H1 (cell line): ENCODE measurements around the gene ZNF74. TPM values are rescaled to one million over a fixed set of nuclear protein-coding genes. Genes with fewer than 3 reads are reported as not detected.

Experiments used
- CTCF ChIA-PET: fragments of 300-600 bp; sonication (Branson Sonifier 250); formaldehyde crosslinking; loops from one replicate; lab custom pipeline; 2021; ENCODE audit not compliant: partially characterized antibody; lab: Charles Lee
- POLR2A ChIA-PET: fragments of 300-600 bp; sonication (Branson Sonifier 250); formaldehyde crosslinking; loops from one replicate; lab custom pipeline; 2021; ENCODE audit warnings: inconsistent platforms; ENCODE audit not compliant: partially characterized antibody; lab: Charles Lee
- DNase-seq, 2 experiments: peaks; one replicate each; pipeline versions ENCODE4 v3.0.0 to v3.0.0-alpha.2; 2010 to 2022; ENCODE audit warnings: low spot score in 2 of 2, low read depth in 1 of 2, mixed read lengths in 1 of 2
- FAIRE-seq: peaks from 2 replicates; lab custom pipeline; 2011; peaks lifted over from hg19 to GRCh38; lab: Jason Lieb, UNC
- H2AFZ ChIP-seq: 2 replicates; pipeline ENCODE4 v1.8.1; 2012; ENCODE audit warnings: low read length, inconsistent platforms
- H2AK5ac ChIP-seq: 2 replicates; pipeline ENCODE4 v1.6.1; 2013; ENCODE audit warnings: low read depth, low read length
- H2BK120ac ChIP-seq: replicated peaks from 2 replicates; pipeline ENCODE3; 2013; ENCODE audit warnings: low read depth, low read length, inconsistent platforms
- H2BK12ac ChIP-seq: 2 replicates; pipeline ENCODE4 v1.6.1; 2013; ENCODE audit warnings: low read depth, low read length
- H2BK15ac ChIP-seq: 2 replicates; pipeline ENCODE4 v1.6.1; 2013; ENCODE audit warnings: low read length
- H2BK20ac ChIP-seq: 2 replicates; pipeline ENCODE4 v1.6.1; 2013; ENCODE audit warnings: low read length
- H2BK5ac ChIP-seq: 2 replicates; pipeline ENCODE4 v1.6.1; 2013; ENCODE audit warnings: low read depth, low read length
- H3K14ac ChIP-seq: 2 replicates; pipeline ENCODE4 v1.6.1; 2013; ENCODE audit warnings: inconsistent platforms; ENCODE audit not compliant: insufficient read length
- H3K18ac ChIP-seq: 2 replicates; pipeline ENCODE4 v1.6.1; 2013; ENCODE audit warnings: low read length; ENCODE audit errors: extremely low read depth
- H3K23ac ChIP-seq: 2 replicates; pipeline ENCODE4 v1.6.1; 2013; ENCODE audit warnings: inconsistent platforms; ENCODE audit not compliant: insufficient read length
- H3K23me2 ChIP-seq: 2 replicates; pipeline ENCODE4 v1.6.1; 2013; ENCODE audit warnings: low read depth, low read length
- H3K27ac ChIP-seq: 2 replicates; pipeline ENCODE4 v1.6.1; 2011; ENCODE audit warnings: low read depth, low read length, inconsistent platforms
- H3K27me3 ChIP-seq, 4 experiments: replicated peaks in 1 of 4; 1 replicate in 1 of 4; 2 replicates in 3 of 4; pipeline versions ENCODE4 v1.6.1 to v1.8.1; 2011 to 2013; ENCODE audit warnings: low read length in 3 of 4, mild to moderate bottlenecking in 3 of 4, inconsistent platforms in 2 of 4, mixed read lengths in 2 of 4, moderate library complexity in 1 of 4; ENCODE audit not compliant: control insufficient read depth in 3 of 4, insufficient read depth in 3 of 4; ENCODE audit errors: extremely low read depth in 1 of 4
- H3K36me3 ChIP-seq, 4 experiments: 2 replicates each; pipeline versions ENCODE4 v1.6.1 to v1.8.1; 2011 to 2013; ENCODE audit warnings: mild to moderate bottlenecking in 4 of 4, low read length in 3 of 4, moderate library complexity in 2 of 4, control low read depth in 1 of 4, inconsistent platforms in 1 of 4; ENCODE audit not compliant: insufficient read depth in 4 of 4, control insufficient read depth in 2 of 4
- H3K4ac ChIP-seq: replicated peaks from 2 replicates; pipeline ENCODE3; 2013; ENCODE audit warnings: low read length, low read depth, mixed read lengths, inconsistent platforms; ENCODE audit not compliant: insufficient read length
- H3K4me1 ChIP-seq, 4 experiments: replicated peaks in 1 of 4; 1 replicate in 1 of 4; 2 replicates in 3 of 4; pipeline versions ENCODE4 v1.6.1 to v1.8.1; 2011 to 2013; ENCODE audit warnings: low read length in 3 of 4, inconsistent platforms in 2 of 4, mixed read lengths in 1 of 4; ENCODE audit not compliant: insufficient read depth in 4 of 4, control insufficient read depth in 3 of 4
- H3K4me2 ChIP-seq, 2 experiments: 2 replicates each; pipeline versions ENCODE4 v1.6.1 to v1.8.1; 2011 to 2013; ENCODE audit warnings: low read depth in 2 of 2, low read length in 2 of 2, control low read depth in 1 of 2, inconsistent platforms in 1 of 2, mild to moderate bottlenecking in 1 of 2; ENCODE audit not compliant: insufficient read depth in 1 of 2
- H3K4me3 ChIP-seq, 4 experiments: fragments of 200-600, 300-600 bp in 1 of 4; sonication (generic), shearing (Covaris generic), sonication (Bioruptor Twin) in 1 of 4; 2 replicates each; pipeline versions ENCODE4 v1.5.1 to v1.8.1; 2011 to 2016; ENCODE audit warnings: low read length in 4 of 4, low read depth in 3 of 4, control low read depth in 2 of 4, inconsistent platforms in 2 of 4, mild to moderate bottlenecking in 2 of 4, mixed read lengths in 1 of 4, moderate library complexity in 1 of 4; ENCODE audit not compliant: insufficient read depth in 2 of 4; ENCODE audit errors: extremely low read depth in 1 of 4
- H3K56ac ChIP-seq: replicated peaks from 2 replicates; pipeline ENCODE3; 2013; ENCODE audit warnings: low read depth, mild to moderate bottlenecking, mixed read lengths, low read length, inconsistent platforms; ENCODE audit not compliant: insufficient read length
- H3K79me1 ChIP-seq: 2 replicates; pipeline ENCODE4 v1.6.1; 2013; ENCODE audit warnings: low read depth, low read length, control low read depth
- H3K79me2 ChIP-seq, 2 experiments: 2 replicates each; pipeline versions ENCODE4 v1.6.1 to v1.8.1; 2012 to 2013; ENCODE audit warnings: low read length in 2 of 2, mild to moderate bottlenecking in 2 of 2, inconsistent platforms in 1 of 2; ENCODE audit not compliant: insufficient read depth in 2 of 2, control insufficient read depth in 1 of 2
- H3K9ac ChIP-seq, 4 experiments: replicated peaks in 1 of 4; 1 replicate in 1 of 4; 2 replicates in 3 of 4; pipeline versions ENCODE4 v1.6.1 to v1.8.1; 2011 to 2013; ENCODE audit warnings: low read depth in 3 of 4, low read length in 3 of 4, control low read depth in 2 of 4, mild to moderate bottlenecking in 2 of 4, moderate library complexity in 2 of 4, inconsistent platforms in 1 of 4; ENCODE audit errors: extremely low read depth in 1 of 4
- H3K9me3 ChIP-seq, 2 experiments: 2 replicates each; pipeline versions ENCODE4 v1.6.1 to v1.8.1; 2012 to 2013; ENCODE audit warnings: mild to moderate bottlenecking in 2 of 2, moderate library complexity in 2 of 2, control low read depth in 1 of 2, inconsistent platforms in 1 of 2, low read depth in 1 of 2, low read length in 1 of 2, mixed read lengths in 1 of 2; ENCODE audit not compliant: insufficient read depth in 2 of 2
- H4K20me1 ChIP-seq, 2 experiments: replicated peaks in 1 of 2; 2 replicates each; pipeline versions ENCODE3 to v1.8.1; 2011 to 2013; ENCODE audit warnings: inconsistent platforms in 2 of 2, low read length in 2 of 2, mild to moderate bottlenecking in 1 of 2; ENCODE audit not compliant: insufficient read depth in 2 of 2, control insufficient read depth in 1 of 2
- H4K5ac ChIP-seq: 2 replicates; pipeline ENCODE4 v1.6.1; 2013; ENCODE audit warnings: low read length, low read depth, mixed read lengths, inconsistent platforms; ENCODE audit not compliant: insufficient read length
- H4K8ac ChIP-seq: 2 replicates; pipeline ENCODE4 v1.8.0; 2013; ENCODE audit warnings: mild to moderate bottlenecking, moderate library complexity, low read length, inconsistent platforms; ENCODE audit not compliant: insufficient read depth; ENCODE audit errors: extremely low read depth
- H4K91ac ChIP-seq: replicated peaks from 2 replicates; pipeline ENCODE3; 2013; ENCODE audit warnings: low read length, mixed read lengths, inconsistent platforms; ENCODE audit not compliant: insufficient read length
- ATF2 ChIP-seq: IDR thresholded peaks from 2 replicates; pipeline ENCODE4 v1.6.1; 2012; ENCODE audit warnings: low read length, inconsistent platforms
- CREB1 ChIP-seq: IDR thresholded peaks from 2 replicates; pipeline ENCODE4 v1.6.1; 2012; ENCODE audit warnings: inconsistent platforms
- EP300 ChIP-seq, 2 experiments: IDR thresholded peaks; 1 replicate in 1 of 2; 2 replicates in 1 of 2; pipeline ENCODE4 v1.6.1; 2011 to 2012; ENCODE audit warnings: low read depth in 2 of 2, low read length in 2 of 2, mild to moderate bottlenecking in 2 of 2, borderline replicate concordance in 1 of 2, inconsistent platforms in 1 of 2, moderate library complexity in 1 of 2
- JUND ChIP-seq: IDR thresholded peaks from 2 replicates; pipeline ENCODE4 v1.6.1; 2011; ENCODE audit warnings: mild to moderate bottlenecking, improper control_type of control experiment, low read length
- RAD21 ChIP-seq, 2 experiments: IDR thresholded peaks in 1 of 2; conservative IDR thresholded peaks in 1 of 2; 2 replicates each; pipeline ENCODE4 v1.6.1; 2011; ENCODE audit warnings: low read depth in 2 of 2, low read length in 2 of 2, improper control_type of control experiment in 1 of 2, inconsistent platforms in 1 of 2, mild to moderate bottlenecking in 1 of 2, moderate library complexity in 1 of 2
- RXRA ChIP-seq: IDR thresholded peaks from 2 replicates; pipeline ENCODE4 v1.6.1; 2011; ENCODE audit warnings: low read depth, mild to moderate bottlenecking, low read length, moderate library complexity; ENCODE audit not compliant: insufficient read depth
- SP1 ChIP-seq: IDR thresholded peaks from 2 replicates; pipeline ENCODE4 v1.6.1; 2011; ENCODE audit warnings: low read depth, low read length
- SUZ12 ChIP-seq: fragments of 200-600 bp; sonication (generic); IDR thresholded peaks from 2 replicates; pipeline ENCODE4 v1.6.1; 2012; ENCODE audit warnings: mild to moderate bottlenecking, inconsistent platforms, low read length, moderate library complexity, mixed read lengths
- TAF7 ChIP-seq: optimal IDR thresholded peaks from 2 replicates; pipeline ENCODE3; 2011; ENCODE audit warnings: low read depth, mild to moderate bottlenecking, inconsistent platforms, low read length, moderate library complexity, borderline replicate concordance
- WGBS, 2 experiments: shearing (Covaris generic) in 1 of 2; methylation state at CpG; one replicate each; pipeline versions ENCODE4 v1.1.6 to v1.1.7; 2013 to 2015; ENCODE audit warnings: low lambda C conversion rate in 2 of 2, mixed read lengths in 2 of 2, inconsistent platforms in 1 of 2, low coverage in 1 of 2, missing lambda C conversion rate in 1 of 2; ENCODE audit not compliant: insufficient replicate concordance in 2 of 2, insufficient coverage in 1 of 2, insufficient read length in 1 of 2; ENCODE audit errors: extremely low coverage in 1 of 2, missing lambda C conversion rate in 1 of 2; 5-methylcytosine and 5-hydroxymethylcytosine counted together
- polyA plus RNA-seq, 7 experiments: library from polyadenylated mRNA; depleted of rRNA in 3 of 7; stranded (reverse) in 5 of 7; unstranded in 2 of 7; fragments of >200 nt in 5 of 7; fragments of 200-250 nt in 2 of 7; gene quantifications; 1 replicate in 5 of 7; 2 replicates in 1 of 7; 4 replicates in 1 of 7; pipeline versions ENCODE4 v1.2.1 to v1.2.3, GENCODE V29; 2011 to 2013; ENCODE audit warnings: missing spikeins in 2 of 7, mixed read lengths in 2 of 7
- total RNA-seq: library from RNA; stranded (reverse); fragmentation: NEBNext Ultra II Directional; extraction: Animal tissue kit (Norgen Biotek cat#: 25700); gene quantifications from 2 replicates; pipeline ENCODE4 v1.2.1, GENCODE V29; 2021

Gene ZNF74
- total and polyA plus RNA-seq, 2 of the 8 experiments (the other 6 are each of a cell fraction or from before 2014, with no cell fraction given): 29.7 to 45.7 TPM

GRCh38 chr22:20421507-20421874 lies 27.5 kb downstream of the ZNF74 start:
- CTCF ChIA-PET: interaction anchor here (0.7 to 1.0 kb wide), 3 partner anchors 35 to 103 kb away, joined by 3 to 4 read pairs (median 3); no protein-coding TSS in a partner anchor
- FAIRE-seq (no peak), DNase-seq (no peak)
- no peak overlapping the region for H4K5ac ChIP-seq
- H3K14ac ChIP-seq: no peak overlapping the region
- no peak overlapping the region for H2BK15ac ChIP-seq
- no peak overlapping the region for H2BK120ac ChIP-seq
- H3K9me3 ChIP-seq: no peaks in the 10 kb centered on the region
- no peak overlapping the region for H2AK5ac ChIP-seq
- H2BK12ac ChIP-seq: no peak overlapping the region
- H3K4me2 ChIP-seq: no peak overlapping the region
- WGBS, 2 experiments: 91% methylated on average over 7 of the region's 7 CpGs; no CpG with 5 or more reads in 1 of the 2 experiments
- no peaks in the 10 kb centered on the region for H3K79me2 ChIP-seq
- no peak overlapping the region for H2BK5ac ChIP-seq
- H4K91ac ChIP-seq: no peak overlapping the region
- H2AFZ ChIP-seq: no peak overlapping the region
- no peak overlapping the region for H4K8ac ChIP-seq
- no peak overlapping the region for H2BK20ac ChIP-seq
- POLR2A ChIA-PET: no interaction called here
- H3K4me3 ChIP-seq: no peak overlapping the region
- H3K23ac ChIP-seq: no peak overlapping the region
- H4K20me1 ChIP-seq: peaks cover 0 to 6% of the 10 kb centered on the region in 2 experiments
- no peak overlapping the region for H3K56ac ChIP-seq
- TF ChIP-seq SP1 (no peak), TAF7 (no peak), SUZ12 (no peak), JUND (no peak), RXRA (no peak), ATF2 (no peak), RAD21 (IDR thresholded peaks at IDR 0.05 in 1 of 2, conservative IDR thresholded peaks at IDR 0.05 in 1 of 2; ENCODE audit: low read depth in 2 of 2, low read length in 2 of 2) (no peak), EP300 (IDR thresholded peaks at IDR 0.05; ENCODE audit: borderline replicate concordance in 1 of 2, low read depth in 2 of 2, low read length in 2 of 2) (no peak), CREB1 (no peak)
- TF ChIP-seq, all 59 proteins: peak for 0
- Histone ChIP-seq H3K23me2 (peaks cover 7% of the 10 kb centered on the region; the same call in 1 of the 2 replicates), H3K4ac (no peak overlapping the region), H3K4me1 (peaks cover 0 to 5% (median 0%) of the 10 kb centered on the region in 4 experiments; a peak in 1 of 7 replicates), H3K18ac (no peak overlapping the region; the same call in 1 of the 2 replicates), H3K27me3 (no peaks in the 10 kb centered on the region), H3K27ac (no peak overlapping the region), H3K9ac (no peak overlapping the region), H3K79me1 (no peaks in the 10 kb centered on the region), H3K36me3 (no peaks in the 10 kb centered on the region)
